Stimulated activated CD8-positive, alpha-beta memory T cell treated with anti-CD3 and anti-CD28 coated beads, Interleukin-2, amount 100 ng/mL, for 48 hours (primary cell): Measurements from ENCODE around the gene PDPK1.

Experiments used
- DNase-seq, 2 donors: peaks; one replicate each; pipeline ENCODE4 v3.0.0-alpha.2; 2020; ENCODE audit warnings: low read depth in 2 of 2

Gene PDPK1

GRCh38 chr16:2507052-2507659, 30.7 kb upstream of the PDPK1 start:
- no peak for DNase-seq

GRCh38 chr16:2507665-2508064, 30.2 kb upstream of the PDPK1 start:
- no peak for DNase-seq

GRCh38 chr16:2508722-2509400, 29.0 kb upstream of the PDPK1 start:
- DNase-seq, result no peak

- DNase-seq, result no peak
Observed at GRCh38 chr16:2511128-2511800, 26.6 kb upstream of the PDPK1 start.

- no peak for DNase-seq
Observed at GRCh38 chr16:2511996-2512734, 25.7 kb upstream of the PDPK1 start.

GRCh38 chr16:2512735-2513404, 25.0 kb upstream of the PDPK1 start:
- no peak for DNase-seq

GRCh38 chr16:2513405-2514332, 24.2 kb upstream of the PDPK1 start, which contains the start of gene ATP6V0C:
Gene ATP6V0C (plus strand): TSS chr16:2513952. CDS start chr16:2514104, 152 bp downstream.
- peak; percentile 84 for DNase-seq

GRCh38 chr16:2514333-2515179, 23.3 kb upstream of the PDPK1 start:
- DNase-seq, result peak in 1 of 2 donors; percentile 24

- no peak for DNase-seq
Observed at GRCh38 chr16:2515180-2515851, 22.5 kb upstream of the PDPK1 start.

- DNase-seq, result no peak
Observed at GRCh38 chr16:2516391-2517240, 21.2 kb upstream of the PDPK1 start.

GRCh38 chr16:2517954-2518605, 19.7 kb upstream of the PDPK1 start:
- DNase-seq, result no peak

- no peak for DNase-seq
Observed at GRCh38 chr16:2518823-2519710, 18.8 kb upstream of the PDPK1 start.

- DNase-seq, result no peak
Observed at GRCh38 chr16:2519711-2520080, 18.1 kb upstream of the PDPK1 start.

GRCh38 chr16:2520097-2520783, 17.6 kb upstream of the PDPK1 start, which contains the start of gene AMDHD2:
Gene AMDHD2 (plus strand): TSS chr16:2520371. CDS start chr16:2520459, 88 bp downstream.
- peak; percentile 81 to 88 for DNase-seq

- no peak for DNase-seq
Observed at GRCh38 chr16:2520784-2521531, 16.9 kb upstream of the PDPK1 start.
